Measurements from ENCODE around the gene PLXNA1.

The PLXNA1 gene

DNA sequence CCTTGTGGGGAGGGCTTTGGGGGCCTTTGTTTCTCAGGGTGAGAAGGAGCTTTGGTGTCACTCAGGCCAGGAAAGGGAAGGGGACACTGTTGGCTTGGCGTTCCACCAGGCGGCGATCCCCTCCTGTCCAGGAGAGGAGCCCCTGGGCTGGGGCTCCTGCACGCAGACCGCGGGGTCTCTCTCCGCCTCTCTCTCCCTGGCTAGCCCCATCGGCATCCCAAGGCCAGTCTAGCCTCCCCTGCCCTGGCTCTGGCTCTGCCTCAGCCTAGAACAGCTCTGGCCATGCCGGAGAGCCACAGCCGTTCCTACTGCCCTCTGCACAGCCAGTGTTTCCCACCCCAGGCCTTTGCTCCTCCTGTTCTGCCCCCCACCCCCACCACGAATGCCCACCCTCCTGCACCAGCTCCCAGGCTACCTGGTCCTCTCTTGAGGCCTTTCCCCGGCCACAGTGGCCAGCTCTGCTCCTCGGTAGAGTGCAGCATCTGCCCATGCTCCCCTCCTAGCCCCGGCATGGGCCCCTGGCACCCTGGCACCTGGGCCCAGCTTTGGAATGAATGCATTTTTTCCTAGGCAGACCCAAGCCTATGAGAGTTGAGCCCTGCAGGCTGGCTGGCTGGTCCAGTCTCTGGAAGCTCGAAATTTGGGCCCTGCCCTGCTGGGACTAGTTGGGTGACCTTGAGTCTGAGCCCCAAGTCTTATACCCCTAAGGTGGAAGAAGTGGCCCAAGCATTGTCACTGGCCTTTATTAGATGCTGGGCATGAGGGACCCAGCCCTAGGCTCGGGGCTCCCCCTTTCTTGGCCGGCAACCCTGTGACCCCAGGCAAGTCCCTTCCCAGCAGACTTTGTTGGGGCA, 2.4 kb downstream of the PLXNA1 start:
- TF ChIP-seq, protein P1, sequence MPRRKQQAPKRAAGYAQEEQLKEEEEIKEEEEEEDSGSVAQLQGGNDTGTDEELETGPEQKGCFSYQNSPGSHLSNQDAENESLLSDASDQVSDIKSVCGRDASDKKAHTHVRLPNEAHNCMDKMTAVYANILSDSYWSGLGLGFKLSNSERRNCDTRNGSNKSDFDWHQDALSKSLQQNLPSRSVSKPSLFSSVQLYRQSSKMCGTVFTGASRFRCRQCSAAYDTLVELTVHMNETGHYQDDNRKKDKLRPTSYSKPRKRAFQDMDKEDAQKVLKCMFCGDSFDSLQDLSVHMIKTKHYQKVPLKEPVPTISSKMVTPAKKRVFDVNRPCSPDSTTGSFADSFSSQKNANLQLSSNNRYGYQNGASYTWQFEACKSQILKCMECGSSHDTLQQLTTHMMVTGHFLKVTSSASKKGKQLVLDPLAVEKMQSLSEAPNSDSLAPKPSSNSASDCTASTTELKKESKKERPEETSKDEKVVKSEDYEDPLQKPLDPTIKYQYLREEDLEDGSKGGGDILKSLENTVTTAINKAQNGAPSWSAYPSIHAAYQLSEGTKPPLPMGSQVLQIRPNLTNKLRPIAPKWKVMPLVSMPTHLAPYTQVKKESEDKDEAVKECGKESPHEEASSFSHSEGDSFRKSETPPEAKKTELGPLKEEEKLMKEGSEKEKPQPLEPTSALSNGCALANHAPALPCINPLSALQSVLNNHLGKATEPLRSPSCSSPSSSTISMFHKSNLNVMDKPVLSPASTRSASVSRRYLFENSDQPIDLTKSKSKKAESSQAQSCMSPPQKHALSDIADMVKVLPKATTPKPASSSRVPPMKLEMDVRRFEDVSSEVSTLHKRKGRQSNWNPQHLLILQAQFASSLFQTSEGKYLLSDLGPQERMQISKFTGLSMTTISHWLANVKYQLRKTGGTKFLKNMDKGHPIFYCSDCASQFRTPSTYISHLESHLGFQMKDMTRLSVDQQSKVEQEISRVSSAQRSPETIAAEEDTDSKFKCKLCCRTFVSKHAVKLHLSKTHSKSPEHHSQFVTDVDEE (CRISPR knock-in tag; IDR thresholded peaks at IDR 0.05), result no peak
- TF ChIP-seq ZNF565 (CRISPR knock-in tag; conservative IDR thresholded peaks at IDR 0.05; ENCODE audit: low read depth), result no peak
- TF ChIP-seq, protein P2, sequence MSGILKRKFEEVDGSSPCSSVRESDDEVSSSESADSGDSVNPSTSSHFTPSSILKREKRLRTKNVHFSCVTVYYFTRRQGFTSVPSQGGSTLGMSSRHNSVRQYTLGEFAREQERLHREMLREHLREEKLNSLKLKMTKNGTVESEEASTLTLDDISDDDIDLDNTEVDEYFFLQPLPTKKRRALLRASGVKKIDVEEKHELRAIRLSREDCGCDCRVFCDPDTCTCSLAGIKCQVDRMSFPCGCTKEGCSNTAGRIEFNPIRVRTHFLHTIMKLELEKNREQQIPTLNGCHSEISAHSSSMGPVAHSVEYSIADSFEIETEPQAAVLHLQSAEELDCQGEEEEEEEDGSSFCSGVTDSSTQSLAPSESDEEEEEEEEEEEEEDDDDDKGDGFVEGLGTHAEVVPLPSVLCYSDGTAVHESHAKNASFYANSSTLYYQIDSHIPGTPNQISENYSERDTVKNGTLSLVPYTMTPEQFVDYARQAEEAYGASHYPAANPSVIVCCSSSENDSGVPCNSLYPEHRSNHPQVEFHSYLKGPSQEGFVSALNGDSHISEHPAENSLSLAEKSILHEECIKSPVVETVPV (CRISPR knock-in tag; IDR thresholded peaks at IDR 0.05), result no peak
- TF ChIP-seq ARNTL (CRISPR knock-in tag; IDR thresholded peaks at IDR 0.05; ENCODE audit: borderline replicate concordance, low read depth), result no peak
- no peak for TF ChIP-seq ZNF70 (CRISPR knock-in tag; IDR thresholded peaks at IDR 0.05)

DNA sequence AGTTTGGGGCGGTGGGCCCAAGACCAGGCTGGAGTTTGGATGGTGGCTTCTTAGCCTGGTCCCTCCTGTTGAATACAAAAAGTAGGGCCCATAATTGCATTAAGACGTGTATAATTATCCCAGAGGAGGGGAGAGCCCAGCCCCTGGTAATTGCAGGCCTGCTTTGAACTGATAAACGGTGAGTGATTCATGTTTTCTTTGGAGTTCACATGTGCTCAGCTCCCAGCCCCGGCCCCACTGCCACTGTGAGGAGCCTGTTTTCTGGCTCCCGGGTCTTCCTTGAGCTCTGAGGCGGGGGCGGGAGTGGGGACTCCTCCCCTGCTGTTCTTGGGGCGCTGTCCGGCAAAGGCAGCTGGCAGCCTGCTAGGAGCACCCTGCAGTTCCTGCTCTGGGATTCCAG, 3.1 kb downstream of the PLXNA1 start:
- TF ChIP-seq TCF4 (CRISPR knock-in tag; IDR thresholded peaks at IDR 0.05; ENCODE audit: borderline replicate concordance) (peak; percentile 42; the same call in 1 of the 2 replicates), ZNF8 (CRISPR knock-in tag; IDR thresholded peaks at IDR 0.05) (no peak), TOX (CRISPR knock-in tag; IDR thresholded peaks at IDR 0.05; ENCODE audit: borderline replicate concordance) (no peak), OSR1 (CRISPR knock-in tag; IDR thresholded peaks at IDR 0.05) (no peak)
- ATAC-seq, result no peak

More for the DNA sequence above, 2.4 kb downstream of the PLXNA1 start:
- ATAC-seq, result no peak

DNA sequence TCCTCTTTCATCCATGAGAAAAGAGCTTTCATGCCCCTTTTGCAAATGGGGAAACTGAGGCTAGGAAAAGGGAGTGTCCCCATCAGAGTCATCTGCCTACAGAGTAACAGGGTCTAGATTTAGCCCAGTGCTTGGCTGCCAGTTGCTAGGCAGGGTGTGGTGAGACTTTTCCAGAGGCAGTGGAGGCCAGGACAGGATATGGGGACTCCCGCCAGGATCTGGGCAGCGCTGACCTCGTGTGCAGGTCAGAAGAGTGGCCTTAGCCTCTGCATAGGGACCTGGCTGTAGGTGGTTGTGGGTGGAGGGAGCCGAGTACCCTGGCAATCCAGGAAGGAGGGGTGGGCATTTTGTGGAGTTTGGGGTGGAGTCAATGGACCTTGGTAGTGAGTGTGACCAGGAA, 4.2 kb downstream of the PLXNA1 start:
- TF ChIP-seq, protein P1 (CRISPR knock-in tag; IDR thresholded peaks at IDR 0.05), result no peak
- TF ChIP-seq ZNF70 (CRISPR knock-in tag; IDR thresholded peaks at IDR 0.05), result no peak
- no peak for TF ChIP-seq ZNF565 (CRISPR knock-in tag; conservative IDR thresholded peaks at IDR 0.05; ENCODE audit: low read depth)
- TF ChIP-seq OSR1 (CRISPR knock-in tag; IDR thresholded peaks at IDR 0.05), result no peak
- TF ChIP-seq ZC3H10 (CRISPR knock-in tag; IDR thresholded peaks at IDR 0.05), result no peak
- TF ChIP-seq ISL1 (CRISPR knock-in tag; IDR thresholded peaks at IDR 0.05), result no peak
- TF ChIP-seq BACH2 (CRISPR knock-in tag; IDR thresholded peaks at IDR 0.05; ENCODE audit: borderline replicate concordance), result no peak
- TF ChIP-seq, protein P3, sequence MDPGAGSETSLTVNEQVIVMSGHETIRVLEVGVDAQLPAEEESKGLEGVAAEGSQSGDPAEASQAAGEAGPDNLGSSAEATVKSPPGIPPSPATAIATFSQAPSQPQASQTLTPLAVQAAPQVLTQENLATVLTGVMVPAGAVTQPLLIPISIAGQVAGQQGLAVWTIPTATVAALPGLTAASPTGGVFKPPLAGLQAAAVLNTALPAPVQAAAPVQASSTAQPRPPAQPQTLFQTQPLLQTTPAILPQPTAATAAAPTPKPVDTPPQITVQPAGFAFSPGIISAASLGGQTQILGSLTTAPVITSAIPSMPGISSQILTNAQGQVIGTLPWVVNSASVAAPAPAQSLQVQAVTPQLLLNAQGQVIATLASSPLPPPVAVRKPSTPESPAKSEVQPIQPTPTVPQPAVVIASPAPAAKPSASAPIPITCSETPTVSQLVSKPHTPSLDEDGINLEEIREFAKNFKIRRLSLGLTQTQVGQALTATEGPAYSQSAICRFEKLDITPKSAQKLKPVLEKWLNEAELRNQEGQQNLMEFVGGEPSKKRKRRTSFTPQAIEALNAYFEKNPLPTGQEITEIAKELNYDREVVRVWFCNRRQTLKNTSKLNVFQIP (CRISPR knock-in tag; IDR thresholded peaks at IDR 0.05; ENCODE audit: borderline replicate concordance, low read depth), result no peak
- TF ChIP-seq RARB (CRISPR knock-in tag; IDR thresholded peaks at IDR 0.05), result no peak
- TF ChIP-seq ZNF8 (CRISPR knock-in tag; IDR thresholded peaks at IDR 0.05), result no peak
- no peak for TF ChIP-seq ZFP3 (CRISPR knock-in tag; IDR thresholded peaks at IDR 0.05)
- TF ChIP-seq PPARA (CRISPR knock-in tag; IDR thresholded peaks at IDR 0.05; ENCODE audit: borderline replicate concordance), result no peak
- no peak for TF ChIP-seq ZFP30 (CRISPR knock-in tag; IDR thresholded peaks at IDR 0.05)

DNA sequence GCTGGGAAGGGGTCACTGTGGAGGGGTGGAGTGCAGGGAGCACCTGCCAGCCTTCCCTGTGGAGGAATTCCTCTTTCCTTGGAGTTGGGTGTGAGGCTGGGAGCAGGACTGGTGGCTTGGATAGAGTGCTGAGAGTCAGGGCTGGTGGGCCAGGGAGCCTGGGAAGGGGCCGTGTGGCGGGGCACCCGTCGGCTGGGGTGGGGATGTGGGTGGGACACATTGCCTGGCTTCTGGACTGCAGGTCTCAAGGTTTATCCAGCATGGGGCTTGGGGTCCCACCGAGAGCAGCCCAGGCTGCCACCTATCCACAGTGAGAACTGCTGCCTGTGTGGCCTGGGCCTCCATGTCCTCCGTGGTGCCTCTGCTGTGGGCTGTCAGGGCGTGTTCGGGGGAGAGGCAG, 4.7 kb downstream of the PLXNA1 start:
- ATAC-seq, result no peak
- no peak for TF ChIP-seq ISL1 (CRISPR knock-in tag; IDR thresholded peaks at IDR 0.05)
- no peak for TF ChIP-seq ZC3H10 (CRISPR knock-in tag; IDR thresholded peaks at IDR 0.05)
- no peak for TF ChIP-seq ZNF8 (CRISPR knock-in tag; IDR thresholded peaks at IDR 0.05)
- TF ChIP-seq SNAI2 (CRISPR knock-in tag; IDR thresholded peaks at IDR 0.05), result no peak
- TF ChIP-seq GLIS3 (CRISPR knock-in tag; IDR thresholded peaks at IDR 0.05), result no peak
- no peak for TF ChIP-seq ARNTL (CRISPR knock-in tag; IDR thresholded peaks at IDR 0.05; ENCODE audit: borderline replicate concordance, low read depth)
- TF ChIP-seq, protein P4, sequence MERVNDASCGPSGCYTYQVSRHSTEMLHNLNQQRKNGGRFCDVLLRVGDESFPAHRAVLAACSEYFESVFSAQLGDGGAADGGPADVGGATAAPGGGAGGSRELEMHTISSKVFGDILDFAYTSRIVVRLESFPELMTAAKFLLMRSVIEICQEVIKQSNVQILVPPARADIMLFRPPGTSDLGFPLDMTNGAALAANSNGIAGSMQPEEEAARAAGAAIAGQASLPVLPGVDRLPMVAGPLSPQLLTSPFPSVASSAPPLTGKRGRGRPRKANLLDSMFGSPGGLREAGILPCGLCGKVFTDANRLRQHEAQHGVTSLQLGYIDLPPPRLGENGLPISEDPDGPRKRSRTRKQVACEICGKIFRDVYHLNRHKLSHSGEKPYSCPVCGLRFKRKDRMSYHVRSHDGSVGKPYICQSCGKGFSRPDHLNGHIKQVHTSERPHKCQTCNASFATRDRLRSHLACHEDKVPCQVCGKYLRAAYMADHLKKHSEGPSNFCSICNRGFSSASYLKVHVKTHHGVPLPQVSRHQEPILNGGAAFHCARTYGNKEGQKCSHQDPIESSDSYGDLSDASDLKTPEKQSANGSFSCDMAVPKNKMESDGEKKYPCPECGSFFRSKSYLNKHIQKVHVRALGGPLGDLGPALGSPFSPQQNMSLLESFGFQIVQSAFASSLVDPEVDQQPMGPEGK (CRISPR knock-in tag; IDR thresholded peaks at IDR 0.05; ENCODE audit: borderline replicate concordance), result no peak
- TF ChIP-seq ESRRG (CRISPR knock-in tag; IDR thresholded peaks at IDR 0.05), result no peak
- TF ChIP-seq, protein P2 (CRISPR knock-in tag; IDR thresholded peaks at IDR 0.05), result no peak

More for the DNA sequence above, 4.2 kb downstream of the PLXNA1 start:
- no peak for ATAC-seq
